Stomach (tissue), 4 donors: ENCODE results near the gene RPS6KL1.

Experiments used
- EP300 ChIP-seq: sonication (generic); formaldehyde crosslinking; IDR thresholded peaks from one replicate; pipeline ENCODE4 v1.6.1; 2017; ENCODE audit warnings: antibody characterized with exemption
- POLR2A ChIP-seq, 4 donors: fragments of 450-650 bp; IDR thresholded peaks; one replicate each; pipeline ENCODE4 v1.6.1; 2016; ENCODE audit warnings: antibody characterized with exemption in 4 of 4, control low read depth in 2 of 4, mild to moderate bottlenecking in 1 of 4, moderate library complexity in 1 of 4
- POLR2AphosphoS5 ChIP-seq, 3 donors: sonication (generic); formaldehyde crosslinking; IDR thresholded peaks; one replicate each; pipeline ENCODE4 v1.6.1; 2016; ENCODE audit warnings: antibody characterized with exemption in 3 of 3
- TF ChIP-seq, protein P1 (sequence below), 7 experiments: fragments of 450-650 bp in 4 of 7; fragments of 200-600 bp in 3 of 7; sonication (generic) in 3 of 7; IDR thresholded peaks; one replicate each; pipeline ENCODE4 v1.5.1; 2016 to 2019; ENCODE audit warnings: antibody characterized with exemption in 7 of 7, control low read depth in 2 of 7, mild to moderate bottlenecking in 1 of 7

GRCh38 chr14:74898083-74898482 lies 25.0 kb downstream of the RPS6KL1 start:
- no peak for TF ChIP-seq EP300
- TF ChIP-seq, protein P1, sequence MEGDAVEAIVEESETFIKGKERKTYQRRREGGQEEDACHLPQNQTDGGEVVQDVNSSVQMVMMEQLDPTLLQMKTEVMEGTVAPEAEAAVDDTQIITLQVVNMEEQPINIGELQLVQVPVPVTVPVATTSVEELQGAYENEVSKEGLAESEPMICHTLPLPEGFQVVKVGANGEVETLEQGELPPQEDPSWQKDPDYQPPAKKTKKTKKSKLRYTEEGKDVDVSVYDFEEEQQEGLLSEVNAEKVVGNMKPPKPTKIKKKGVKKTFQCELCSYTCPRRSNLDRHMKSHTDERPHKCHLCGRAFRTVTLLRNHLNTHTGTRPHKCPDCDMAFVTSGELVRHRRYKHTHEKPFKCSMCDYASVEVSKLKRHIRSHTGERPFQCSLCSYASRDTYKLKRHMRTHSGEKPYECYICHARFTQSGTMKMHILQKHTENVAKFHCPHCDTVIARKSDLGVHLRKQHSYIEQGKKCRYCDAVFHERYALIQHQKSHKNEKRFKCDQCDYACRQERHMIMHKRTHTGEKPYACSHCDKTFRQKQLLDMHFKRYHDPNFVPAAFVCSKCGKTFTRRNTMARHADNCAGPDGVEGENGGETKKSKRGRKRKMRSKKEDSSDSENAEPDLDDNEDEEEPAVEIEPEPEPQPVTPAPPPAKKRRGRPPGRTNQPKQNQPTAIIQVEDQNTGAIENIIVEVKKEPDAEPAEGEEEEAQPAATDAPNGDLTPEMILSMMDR (IDR thresholded peaks at IDR 0.05): no peak
- no peak for TF ChIP-seq POLR2A (IDR thresholded peaks at IDR 0.05)
- no peak for TF ChIP-seq POLR2AphosphoS5 (IDR thresholded peaks at IDR 0.05)
